ENCODE results near the gene CLRN2. TPM values are rescaled to one million over a fixed set of nuclear protein-coding genes. Genes with fewer than 3 reads are reported as not detected.
A peak's percentile ranks its signal among the peaks of the same experiment; 100 is the strongest.

CLRN2 gene
- total and polyA plus RNA-seq, 2 of the 4 experiments (the other 2 are of a cell fraction), result not detected

DNA sequence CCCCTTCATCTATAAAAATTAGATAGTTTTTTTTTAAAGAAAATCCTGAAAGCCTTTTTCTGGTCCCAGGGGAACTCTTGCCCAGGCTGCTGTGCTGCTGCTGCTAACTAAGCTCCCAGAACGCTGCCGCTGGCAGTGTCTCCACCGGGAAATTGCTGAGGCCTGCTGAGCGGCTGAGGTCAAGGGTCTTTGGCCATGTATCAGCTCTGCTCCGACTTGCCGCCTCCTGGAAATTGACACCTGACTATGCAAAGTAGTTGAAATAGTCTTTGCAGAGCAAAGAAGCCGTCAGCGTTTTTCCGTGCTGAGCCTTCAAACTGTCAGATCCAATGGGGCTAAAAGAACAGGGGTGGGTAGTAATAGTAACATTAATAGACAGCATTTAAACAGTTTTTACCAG is 3.9 kb upstream of the CLRN2 start:
- Histone ChIP-seq H4K8ac (ENCODE audit: low read depth in 2 of 2, low read length in 2 of 2) (peak overlapping the region; percentile 36 to 71; a peak in 2 of 4 replicates), H2BK120ac (ENCODE audit: low read depth, low read length) (no peak overlapping the region), H3K36me3 (ENCODE audit: control insufficient read depth, insufficient read depth, low read length) (peaks cover 6% of the 10 kb centered on the region), H4K91ac (ENCODE audit: insufficient read depth, low read depth, low read length) (no peak overlapping the region), H3K79me1 (ENCODE audit: low read depth in 1 of 2, low read length in 2 of 2) (peaks cover 11 to 21% of the 10 kb centered on the region in 2 experiments), H3K4me3 (ENCODE audit: insufficient read depth, low read depth, low read length) (peak overlapping the region; percentile 59), H4K20me1 (ENCODE audit: insufficient read depth, low read length) (no peaks in the 10 kb centered on the region), H3K18ac (ENCODE audit: low read depth, low read length) (no peak overlapping the region), H3K9me1 (ENCODE audit: insufficient read depth, low read length) (peaks cover 3% of the 10 kb centered on the region; the same call in 1 of the 2 replicates), H3K4me2 (ENCODE audit: low read depth, low read length) (peak overlapping the region; percentile 92), H3K27ac (ENCODE audit: insufficient read depth, low read length) (no peak overlapping the region), H3K4me1 (ENCODE audit: control insufficient read depth, insufficient read depth, low read length) (peaks cover 2% of the 10 kb centered on the region; the same call in 1 of the 2 replicates), H3K23ac (ENCODE audit: low read depth, low read length) (peak overlapping the region; percentile 65; the same call in 1 of the 2 replicates), H4K5ac (ENCODE audit: low read depth, low read length) (no peak overlapping the region), H3K9me3 (ENCODE audit: control insufficient read depth, insufficient read depth, low read length) (no peaks in the 10 kb centered on the region), H2BK5ac (ENCODE audit: low read depth, low read length, poor library complexity, severe bottlenecking) (no peak overlapping the region), H3K9ac (ENCODE audit: low read depth, low read length) (peak overlapping the region; percentile 43; the same call in 1 of the 2 replicates), H3K4ac (ENCODE audit: low read depth, low read length) (peak overlapping the region; percentile 35; the same call in 1 of the 2 replicates), H3K56ac (ENCODE audit: extremely low read depth, insufficient read depth, low read length) (no peak overlapping the region), H3K27me3 (ENCODE audit: control insufficient read depth, insufficient read depth, low read length) (peaks cover 13% of the 10 kb centered on the region), H2AK9ac (replicated peaks; ENCODE audit: low read depth, low read length, poor library complexity) (peak overlapping the region; percentile 2), H2BK20ac (ENCODE audit: low read depth, low read length) (no peak overlapping the region), H2AK5ac (ENCODE audit: low read depth, low read length) (no peak overlapping the region), H2BK15ac (ENCODE audit: low read depth, low read length) (no peak overlapping the region), H2AFZ (replicated peaks; ENCODE audit: low read length, poor library complexity) (peak overlapping the region; percentile 93), H3K14ac (replicated peaks; ENCODE audit: low read depth, low read length) (no peak overlapping the region)
- CTCF ChIA-PET, result interaction anchor here (1.5 kb wide), 1 partner anchor 38 kb away, joined by 4 read pairs; no protein-coding TSS in a partner anchor
- POLR2A ChIA-PET (ENCODE audit: unreplicated experiment), result no interaction called here
- in situ Hi-C loops (cut with MboI; ENCODE audit: low sequenced_read_pairs) (no loop called here), dilution Hi-C loops (cut with HindIII; ENCODE audit: low sequenced_read_pairs, unreplicated experiment) (no loop called here), intact Hi-C loops (cut with micrococcal nuclease) (no loop called here)
- no peak for ATAC-seq (ENCODE audit: low read depth)
- no TSS peak for BruUV-seq (replicated peaks)
- no peak for DNase-seq
- WGBS, 2 experiments (ENCODE audit: extremely low coverage in 2 of 2, insufficient read length in 1 of 2), result 40% methylated on average over 2 of the region's 9 CpGs; no CpG with 5 or more reads in 1 of the 2 experiments
- no peak for TF ChIP-seq CEBPB (IDR thresholded peaks at IDR 0.05; ENCODE audit: low read depth, low read length)
- TF ChIP-seq RFX5 (IDR thresholded peaks at IDR 0.05; ENCODE audit: low read depth, low read length), result no peak
- TF ChIP-seq FOS (IDR thresholded peaks at IDR 0.05; ENCODE audit: low read depth, low read length), result no peak
- no peak for TF ChIP-seq RCOR1 (IDR thresholded peaks at IDR 0.05; ENCODE audit: insufficient replicate concordance, low read length)
- TF ChIP-seq, protein P1, sequence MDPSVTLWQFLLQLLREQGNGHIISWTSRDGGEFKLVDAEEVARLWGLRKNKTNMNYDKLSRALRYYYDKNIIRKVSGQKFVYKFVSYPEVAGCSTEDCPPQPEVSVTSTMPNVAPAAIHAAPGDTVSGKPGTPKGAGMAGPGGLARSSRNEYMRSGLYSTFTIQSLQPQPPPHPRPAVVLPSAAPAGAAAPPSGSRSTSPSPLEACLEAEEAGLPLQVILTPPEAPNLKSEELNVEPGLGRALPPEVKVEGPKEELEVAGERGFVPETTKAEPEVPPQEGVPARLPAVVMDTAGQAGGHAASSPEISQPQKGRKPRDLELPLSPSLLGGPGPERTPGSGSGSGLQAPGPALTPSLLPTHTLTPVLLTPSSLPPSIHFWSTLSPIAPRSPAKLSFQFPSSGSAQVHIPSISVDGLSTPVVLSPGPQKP (IDR thresholded peaks at IDR 0.05; ENCODE audit: borderline replicate concordance, low read depth, low read length), result no peak
- TF ChIP-seq CHD1 (IDR thresholded peaks at IDR 0.05; ENCODE audit: low read depth, low read length), result no peak
- TF ChIP-seq MXI1 (IDR thresholded peaks at IDR 0.05; ENCODE audit: borderline replicate concordance, low read depth, low read length), result no peak
- no peak for TF ChIP-seq MAFK (IDR thresholded peaks at IDR 0.05; ENCODE audit: low read depth, low read length)
- TF ChIP-seq BHLHE40 (IDR thresholded peaks at IDR 0.05; ENCODE audit: low read depth, low read length), result no peak
- TF ChIP-seq, protein P2, sequence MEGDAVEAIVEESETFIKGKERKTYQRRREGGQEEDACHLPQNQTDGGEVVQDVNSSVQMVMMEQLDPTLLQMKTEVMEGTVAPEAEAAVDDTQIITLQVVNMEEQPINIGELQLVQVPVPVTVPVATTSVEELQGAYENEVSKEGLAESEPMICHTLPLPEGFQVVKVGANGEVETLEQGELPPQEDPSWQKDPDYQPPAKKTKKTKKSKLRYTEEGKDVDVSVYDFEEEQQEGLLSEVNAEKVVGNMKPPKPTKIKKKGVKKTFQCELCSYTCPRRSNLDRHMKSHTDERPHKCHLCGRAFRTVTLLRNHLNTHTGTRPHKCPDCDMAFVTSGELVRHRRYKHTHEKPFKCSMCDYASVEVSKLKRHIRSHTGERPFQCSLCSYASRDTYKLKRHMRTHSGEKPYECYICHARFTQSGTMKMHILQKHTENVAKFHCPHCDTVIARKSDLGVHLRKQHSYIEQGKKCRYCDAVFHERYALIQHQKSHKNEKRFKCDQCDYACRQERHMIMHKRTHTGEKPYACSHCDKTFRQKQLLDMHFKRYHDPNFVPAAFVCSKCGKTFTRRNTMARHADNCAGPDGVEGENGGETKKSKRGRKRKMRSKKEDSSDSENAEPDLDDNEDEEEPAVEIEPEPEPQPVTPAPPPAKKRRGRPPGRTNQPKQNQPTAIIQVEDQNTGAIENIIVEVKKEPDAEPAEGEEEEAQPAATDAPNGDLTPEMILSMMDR (conservative IDR thresholded peaks at IDR 0.05; ENCODE audit: low read depth, low read length), result no peak
- no peak for TF ChIP-seq SMC3 (IDR thresholded peaks at IDR 0.05; ENCODE audit: low read depth, low read length)
- no peak for TF ChIP-seq NFE2L2 (IDR thresholded peaks at IDR 0.05; ENCODE audit: low read depth, low read length)
- no peak for TF ChIP-seq USF2 (IDR thresholded peaks at IDR 0.05; ENCODE audit: low read depth, low read length)
- no peak for TF ChIP-seq POLR2A (IDR thresholded peaks at IDR 0.05; ENCODE audit: low read depth, low read length)
- no peak for TF ChIP-seq MAZ (IDR thresholded peaks at IDR 0.05; ENCODE audit: borderline replicate concordance, low read depth, low read length)
- TF ChIP-seq RAD21 (IDR thresholded peaks at IDR 0.05; ENCODE audit: low read length), result no peak
